Mesendoderm (in vitro differentiated cells): ENCODE results near the gene MYBPC3. TPM values are rescaled to one million over a fixed set of nuclear protein-coding genes. Genes with fewer than 3 reads are reported as not detected.

ENCODE experiments used
- DNase-seq: peaks from one replicate; pipeline ENCODE4 v3.0.0; 2013
- H2AK5ac ChIP-seq: 2 replicates; pipeline ENCODE4 v1.6.1; 2013; ENCODE audit warnings: low read length, inconsistent platforms
- H2BK120ac ChIP-seq: 2 replicates; pipeline ENCODE4 v1.6.1; 2013; ENCODE audit warnings: low read depth, mild to moderate bottlenecking, low read length, moderate library complexity, mixed read lengths
- H2BK15ac ChIP-seq: replicated peaks from 2 replicates; pipeline ENCODE4 v1.6.1; 2013; ENCODE audit warnings: low read depth, mild to moderate bottlenecking, moderate library complexity
- H2BK5ac ChIP-seq: 2 replicates; pipeline ENCODE4 v1.6.1; 2013; ENCODE audit warnings: low read length, inconsistent platforms
- H3K18ac ChIP-seq: 2 replicates; pipeline ENCODE4 v1.6.1; 2013; ENCODE audit warnings: mild to moderate bottlenecking, low read length, mixed read lengths
- H3K23ac ChIP-seq: one replicate; pipeline ENCODE4 v1.6.1; 2013; ENCODE audit warnings: low read length
- H3K27ac ChIP-seq: 2 replicates; pipeline ENCODE4 v1.5.1; 2013; ENCODE audit warnings: low read depth, mild to moderate bottlenecking, inconsistent platforms, low read length, moderate library complexity
- H3K27me3 ChIP-seq: 2 replicates; pipeline ENCODE4 v1.6.1; 2013; ENCODE audit warnings: low read length, control low read depth, mild to moderate bottlenecking, inconsistent platforms; ENCODE audit not compliant: insufficient read depth, poor library complexity
- H3K36me3 ChIP-seq: 2 replicates; pipeline ENCODE4 v1.6.1; 2013; ENCODE audit warnings: low read length, inconsistent platforms; ENCODE audit not compliant: control insufficient read depth, insufficient read depth
- H3K4ac ChIP-seq: one replicate; pipeline ENCODE4 v1.6.1; 2013; ENCODE audit warnings: low read depth, mild to moderate bottlenecking, low read length, moderate library complexity
- H3K4me1 ChIP-seq: 2 replicates; pipeline ENCODE4 v1.6.1; 2013; ENCODE audit warnings: low read depth, low read length, inconsistent platforms; ENCODE audit not compliant: control insufficient read depth
- H3K4me2 ChIP-seq: 2 replicates; pipeline ENCODE4 v1.6.1; 2013; ENCODE audit warnings: low read length
- H3K4me3 ChIP-seq: 2 replicates; pipeline ENCODE4 v1.5.1; 2013; ENCODE audit warnings: mild to moderate bottlenecking, low read length
- H3K56ac ChIP-seq: one replicate; pipeline ENCODE4 v1.6.1; 2013; ENCODE audit warnings: low read length
- H3K79me1 ChIP-seq: 2 replicates; pipeline ENCODE4 v1.6.1; 2013; ENCODE audit warnings: low read length, inconsistent platforms
- H3K79me2 ChIP-seq: 2 replicates; pipeline ENCODE4 v1.6.1; 2013; ENCODE audit warnings: mild to moderate bottlenecking, low read length; ENCODE audit not compliant: control insufficient read depth, insufficient read depth
- H3K9ac ChIP-seq: 2 replicates; pipeline ENCODE4 v1.6.1; 2013; ENCODE audit warnings: low read length, inconsistent platforms
- H4K5ac ChIP-seq: one replicate; pipeline ENCODE4 v1.6.1; 2013; ENCODE audit warnings: low read length
- H4K8ac ChIP-seq: one replicate; pipeline ENCODE4 v1.6.1; 2013; ENCODE audit warnings: low read depth, mild to moderate bottlenecking, control low read depth, low read length, moderate library complexity
- WGBS: extraction: QIAGEN DNeasy Blood & Tissue Kit; methylation state at CpG from one replicate; pipeline ENCODE4 v1.1.7; 2013; ENCODE audit warnings: low lambda C conversion rate, missing lambda C conversion rate; ENCODE audit not compliant: insufficient coverage; ENCODE audit errors: extremely low coverage; 5-methylcytosine and 5-hydroxymethylcytosine counted together
- small RNA-seq: library from polyadenylated mRNA; stranded (forward); fragments of <200 nt; extraction: miRNeasy Mini kit (QIAGEN cat#:217004); gene quantifications from one replicate; pipeline ENCODE3, GENCODE V24; 2013; ENCODE audit not compliant: insufficient read depth

The MYBPC3 gene

DNA sequence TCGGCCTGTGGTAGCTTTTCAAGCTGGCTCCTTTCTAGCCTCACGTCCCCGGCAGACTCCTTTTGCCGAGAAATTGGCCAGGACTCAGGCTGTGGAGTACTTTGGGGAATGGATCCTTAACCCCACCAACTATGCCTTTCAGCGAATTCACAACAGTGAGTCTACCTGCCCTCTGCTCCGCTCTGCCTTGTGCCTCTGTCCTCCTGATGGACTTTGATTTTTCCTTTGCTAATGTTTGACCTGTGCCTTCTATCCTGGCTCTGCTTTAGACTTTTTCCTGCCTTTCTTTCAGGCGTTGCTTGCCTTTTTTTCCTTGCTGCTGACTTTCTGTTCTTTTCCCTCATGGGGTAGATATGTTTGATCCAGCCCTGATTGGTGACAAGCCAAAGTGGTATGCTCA lies 70.0 kb downstream of the MYBPC3 start:
- no peak for DNase-seq
- Histone ChIP-seq H2BK120ac (no peak overlapping the region), H3K27ac (no peak overlapping the region), H4K5ac (no peak overlapping the region), H3K4ac (no peak overlapping the region), H3K4me2 (no peak overlapping the region), H2AK5ac (no peak overlapping the region), H3K18ac (no peak overlapping the region), H3K79me2 (no peaks in the 10 kb centered on the region), H3K27me3 (no peaks in the 10 kb centered on the region), H3K4me3 (no peak overlapping the region), H4K8ac (no peak overlapping the region), H3K56ac (no peak overlapping the region), H3K4me1 (no peaks in the 10 kb centered on the region), H3K36me3 (peaks cover 7% of the 10 kb centered on the region), H2BK5ac (no peak overlapping the region), H3K79me1 (no peaks in the 10 kb centered on the region), H3K9ac (no peak overlapping the region), H3K23ac (no peak overlapping the region), H2BK15ac (no peak overlapping the region)
- WGBS, result no CpG with 5 or more reads among the region's 7 CpGs

Small RNA genes lying within 50 kb of the gene (small RNA-seq; reads per million reads assigned to genes)
- gene MIR4487, result not detected
